HL-60 (cell line): ENCODE measurements around the gene LAMA4.

Experiments
- CTCF ChIP-seq: IDR thresholded peaks from one replicate; pipeline ENCODE4 v1.5.1; 2011; ENCODE audit warnings: low read length, control low read depth, inconsistent platforms; ENCODE audit not compliant: insufficient read depth
- POLR2AphosphoS5 ChIP-seq: IDR thresholded peaks from 2 replicates; pipeline ENCODE4 v1.6.1; 2012; ENCODE audit warnings: low read depth
- REST ChIP-seq: IDR thresholded peaks from 2 replicates; pipeline ENCODE4 v1.6.1; 2012; ENCODE audit warnings: low read depth; ENCODE audit not compliant: insufficient replicate concordance

- TF ChIP-seq POLR2AphosphoS5: no peak
- TF ChIP-seq CTCF: no peak
- TF ChIP-seq REST: no peak
Measured at GRCh38 chr6:112258642-112259336, 4.4 kb upstream of the LAMA4 start.
